NCI-H69 (cell line): ENCODE measurements around the gene DPAGT1.
"Not testable (repeated sequence)": the region's sequence is repeated elsewhere in the genome, so short reads cannot be mapped to it uniquely, and the experiment has no call there.

Source experiments
- DNase-seq: peaks from one replicate; lab custom pipeline; 2025; lab: John Stamatoyannopoulos, UW

DPAGT1 gene

GRCh38 chr11:119101759-119102423, at the start of gene DPAGT1:
TSS of gene DPAGT1 (minus strand) at chr11:119101853. CDS start at chr11:119101655, 198 bp downstream.
- peak; percentile 99 for DNase-seq

- no peak for DNase-seq
Measured at GRCh38 chr11:119149786-119150275, 48.2 kb upstream of the DPAGT1 start.

- peak; percentile 68 for DNase-seq
Measured at GRCh38 chr11:119149018-119149785, 47.5 kb upstream of the DPAGT1 start, which contains the start of gene ABCG4. TSS of gene ABCG4 (plus strand) at chr11:119149052. CDS start at chr11:119149966, 914 bp downstream.

- no peak for DNase-seq
Measured at GRCh38 chr11:119148720-119149017, 47.0 kb upstream of the DPAGT1 start.

- peak; percentile 57 for DNase-seq
Measured at GRCh38 chr11:119147604-119148333, 46.1 kb upstream of the DPAGT1 start.

- DNase-seq, result no peak
Measured at GRCh38 chr11:119145551-119145950, 43.9 kb upstream of the DPAGT1 start.

GRCh38 chr11:119144825-119145486, 43.3 kb upstream of the DPAGT1 start:
- peak; percentile 89 for DNase-seq

- DNase-seq, result not testable (repeated sequence)
Measured at GRCh38 chr11:119139276-119139675, 37.6 kb upstream of the DPAGT1 start.

- peak; percentile 17 for DNase-seq
Measured at GRCh38 chr11:119134389-119134978, 32.8 kb upstream of the DPAGT1 start.

GRCh38 chr11:119130662-119131061, 29.0 kb upstream of the DPAGT1 start:
- no peak for DNase-seq

- DNase-seq, result no peak
Measured at GRCh38 chr11:119126675-119127268, 25.1 kb upstream of the DPAGT1 start.

GRCh38 chr11:119125821-119126220, 24.2 kb upstream of the DPAGT1 start:
- no peak for DNase-seq

GRCh38 chr11:119121811-119122124, 20.1 kb upstream of the DPAGT1 start:
- DNase-seq, result no peak

- DNase-seq, result peak; percentile 100
Measured at GRCh38 chr11:119121008-119121810, 19.6 kb upstream of the DPAGT1 start, which contains the start of gene HINFP. TSS of gene HINFP (plus strand) at chr11:119121580. CDS start at chr11:119126945, 5,365 bp downstream.

- DNase-seq, result peak; percentile 96
Measured at GRCh38 chr11:119120639-119121007, 19.0 kb upstream of the DPAGT1 start.

- no peak for DNase-seq
Measured at GRCh38 chr11:119118946-119119345, 17.3 kb upstream of the DPAGT1 start.

- no peak for DNase-seq
Measured at GRCh38 chr11:119118227-119118626, 16.6 kb upstream of the DPAGT1 start.

GRCh38 chr11:119117004-119117706, 15.5 kb upstream of the DPAGT1 start:
- no peak for DNase-seq

GRCh38 chr11:119116601-119117000, 14.9 kb upstream of the DPAGT1 start:
- DNase-seq, result no peak

GRCh38 chr11:119116235-119116594, 14.6 kb upstream of the DPAGT1 start:
- no peak for DNase-seq
